Caco-2 (cell line): Measurements from ENCODE around the gene PIK3CA. TPM values are rescaled to one million over a fixed set of nuclear protein-coding genes. Genes with fewer than 3 reads are reported as not detected.

Source experiments
- BruUV-seq: library from RNA; stranded (reverse); fragments of 400-500 nt; replicated peaks from 2 replicates; lab custom pipeline; 2021; lab: Mats Ljungman, UMichigan
- CTCF ChIA-PET: fragments of 300-600 bp; sonication (Branson Sonifier 250); formaldehyde crosslinking; loops from one replicate; lab custom pipeline; 2022; ENCODE audit warnings: antibody characterized with exemption; lab: Charles Lee
- POLR2A ChIA-PET: fragments of 300-600 bp; sonication (Branson Sonifier 250); formaldehyde crosslinking; loops from one replicate; lab custom pipeline; 2022; ENCODE audit warnings: antibody characterized with exemption; lab: Charles Lee
- DNase-seq, 2 experiments: peaks; one replicate each; pipeline versions ENCODE4 v3.0.0 to v3.0.0-alpha.2; 2020 to 2022
- H3K27me3 ChIP-seq: replicated peaks from 2 replicates; pipeline ENCODE4 v1.6.0; 2011; ENCODE audit warnings: low read length; ENCODE audit not compliant: control insufficient read depth, insufficient read depth
- H3K36me3 ChIP-seq: 2 replicates; pipeline ENCODE4 v1.5.1; 2011; ENCODE audit warnings: low read length; ENCODE audit not compliant: control insufficient read depth, insufficient read depth
- H3K4me1 ChIP-seq: fragments of 250-450 bp; sonication (Bioruptor Pico); 2 replicates; pipeline ENCODE4 v1.5.1; 2020; ENCODE audit warnings: mild to moderate bottlenecking
- H3K4me3 ChIP-seq: 2 replicates; pipeline ENCODE4 v1.5.1; 2011; ENCODE audit warnings: low read depth, mild to moderate bottlenecking, control low read depth, low read length
- H3K9me3 ChIP-seq: fragments of 250-450 bp; sonication (Bioruptor Pico); 2 replicates; pipeline ENCODE4 v1.5.1; 2020; ENCODE audit warnings: mild to moderate bottlenecking, moderate library complexity
- H3K27ac Mint-ChIP-seq: one replicate; pipeline ENCODE4 v1.8.0; 2022; ENCODE audit warnings: mixed read lengths; ENCODE audit not compliant: unreplicated experiment
- H3K27me3 Mint-ChIP-seq: one replicate; pipeline ENCODE4 v1.8.0; 2022; ENCODE audit warnings: mixed read lengths; ENCODE audit not compliant: insufficient read depth, unreplicated experiment
- H3K36me3 Mint-ChIP-seq: one replicate; pipeline ENCODE4 v1.8.0; 2022; ENCODE audit warnings: mild to moderate bottlenecking, mixed read lengths; ENCODE audit not compliant: insufficient read depth, unreplicated experiment
- H3K4me1 Mint-ChIP-seq: one replicate; pipeline ENCODE4 v1.8.0; 2022; ENCODE audit warnings: low read depth, mixed read lengths; ENCODE audit not compliant: unreplicated experiment
- H3K4me3 Mint-ChIP-seq: one replicate; pipeline ENCODE4 v1.8.0; 2022; ENCODE audit warnings: mild to moderate bottlenecking, moderate library complexity, mixed read lengths; ENCODE audit not compliant: unreplicated experiment
- H3K9me3 Mint-ChIP-seq: one replicate; pipeline ENCODE4 v1.8.0; 2022; ENCODE audit warnings: mixed read lengths; ENCODE audit not compliant: unreplicated experiment
- intact Hi-C: fragments of 100-400 bp; cut with micrococcal nuclease; formaldehyde crosslinking; loops from one replicate; pipeline ENCODE4 v1.10.0; 2022; ENCODE audit not compliant: unreplicated experiment
- total RNA-seq: library from RNA; stranded (reverse); gene quantifications from 2 replicates; pipeline ENCODE4 v1.2.3, GENCODE V29; 2022
- TF ChIP-seq, protein P1 (sequence below), 2 experiments: fragments of 200-600 bp in 1 of 2; IDR thresholded peaks; 1 replicate in 1 of 2; 2 replicates in 1 of 2; pipeline versions ENCODE4 v1.5.1 to v1.8.0; 2011 to 2022; ENCODE audit warnings: antibody characterized with exemption in 1 of 2, control low read depth in 1 of 2, inconsistent platforms in 1 of 2, low read depth in 1 of 2, low read length in 1 of 2, mild to moderate bottlenecking in 1 of 2, moderate library complexity in 1 of 2; ENCODE audit not compliant: insufficient read depth in 1 of 2, severe bottlenecking in 1 of 2, unreplicated experiment in 1 of 2

PIK3CA gene
- total RNA-seq, 1 experiment from 2014 or later, result 10.6 TPM

DNA sequence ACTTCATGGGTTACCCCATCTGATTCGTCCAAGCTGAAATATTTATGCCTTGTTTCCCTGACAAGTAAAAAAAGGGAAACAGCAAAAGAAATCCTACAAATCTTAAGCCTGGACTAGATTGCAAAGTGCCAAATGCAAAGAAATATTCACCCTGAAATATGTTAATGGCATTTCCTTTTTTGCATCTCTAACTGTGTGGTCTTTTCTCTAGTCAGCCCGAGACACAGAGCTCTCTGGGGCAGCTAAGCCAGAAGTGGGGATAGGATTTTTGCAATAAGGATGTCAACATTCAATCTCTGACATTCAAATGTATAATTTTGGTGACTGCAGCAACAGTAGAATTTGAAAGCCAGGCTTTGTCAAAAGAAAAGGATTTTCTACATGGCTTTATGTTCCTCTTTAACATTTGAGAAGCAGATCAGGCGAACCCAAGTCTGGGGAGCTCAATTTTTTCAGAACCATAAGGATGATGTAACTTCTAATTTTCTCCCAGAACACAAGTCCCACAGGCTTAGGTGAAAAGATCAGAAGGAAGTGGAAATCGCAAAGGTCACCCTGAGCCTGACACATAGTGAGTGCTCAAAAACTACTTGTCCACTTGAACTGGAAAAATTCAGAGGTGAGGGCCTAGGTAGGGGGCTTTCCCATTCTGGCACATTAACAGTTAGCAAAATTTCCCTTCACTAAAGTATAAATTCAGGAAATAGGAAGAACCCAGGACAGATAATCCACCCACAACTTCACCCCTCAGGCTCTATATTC, 131.0 kb downstream of the PIK3CA start:
- intact Hi-C loops, result no loop called here
- H3K27ac Mint-ChIP-seq, result no peak overlapping the region
- no peaks in the 10 kb centered on the region for H3K36me3 Mint-ChIP-seq
- H3K9me3 Mint-ChIP-seq, result no peaks in the 10 kb centered on the region
- peaks cover 7% of the 10 kb centered on the region for H3K27me3 Mint-ChIP-seq
- Histone ChIP-seq H3K9me3 (no peaks in the 10 kb centered on the region), H3K4me1 (no peaks in the 10 kb centered on the region), H3K4me3 (no peak overlapping the region), H3K27me3 (no peaks in the 10 kb centered on the region), H3K36me3 (no peaks in the 10 kb centered on the region)
- DNase-seq, result no peak
- BruUV-seq, result no TSS peak
- ChIA-PET CTCF (no interaction called here), POLR2A (no interaction called here)
- H3K4me3 Mint-ChIP-seq, result no peak overlapping the region
- no peaks in the 10 kb centered on the region for H3K4me1 Mint-ChIP-seq
- TF ChIP-seq, protein P1, sequence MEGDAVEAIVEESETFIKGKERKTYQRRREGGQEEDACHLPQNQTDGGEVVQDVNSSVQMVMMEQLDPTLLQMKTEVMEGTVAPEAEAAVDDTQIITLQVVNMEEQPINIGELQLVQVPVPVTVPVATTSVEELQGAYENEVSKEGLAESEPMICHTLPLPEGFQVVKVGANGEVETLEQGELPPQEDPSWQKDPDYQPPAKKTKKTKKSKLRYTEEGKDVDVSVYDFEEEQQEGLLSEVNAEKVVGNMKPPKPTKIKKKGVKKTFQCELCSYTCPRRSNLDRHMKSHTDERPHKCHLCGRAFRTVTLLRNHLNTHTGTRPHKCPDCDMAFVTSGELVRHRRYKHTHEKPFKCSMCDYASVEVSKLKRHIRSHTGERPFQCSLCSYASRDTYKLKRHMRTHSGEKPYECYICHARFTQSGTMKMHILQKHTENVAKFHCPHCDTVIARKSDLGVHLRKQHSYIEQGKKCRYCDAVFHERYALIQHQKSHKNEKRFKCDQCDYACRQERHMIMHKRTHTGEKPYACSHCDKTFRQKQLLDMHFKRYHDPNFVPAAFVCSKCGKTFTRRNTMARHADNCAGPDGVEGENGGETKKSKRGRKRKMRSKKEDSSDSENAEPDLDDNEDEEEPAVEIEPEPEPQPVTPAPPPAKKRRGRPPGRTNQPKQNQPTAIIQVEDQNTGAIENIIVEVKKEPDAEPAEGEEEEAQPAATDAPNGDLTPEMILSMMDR (IDR thresholded peaks at IDR 0.05; ENCODE audit: insufficient read depth in 1 of 2, low read depth in 1 of 2, low read length in 1 of 2, severe bottlenecking in 1 of 2, unreplicated experiment in 1 of 2), result no peak

DNA sequence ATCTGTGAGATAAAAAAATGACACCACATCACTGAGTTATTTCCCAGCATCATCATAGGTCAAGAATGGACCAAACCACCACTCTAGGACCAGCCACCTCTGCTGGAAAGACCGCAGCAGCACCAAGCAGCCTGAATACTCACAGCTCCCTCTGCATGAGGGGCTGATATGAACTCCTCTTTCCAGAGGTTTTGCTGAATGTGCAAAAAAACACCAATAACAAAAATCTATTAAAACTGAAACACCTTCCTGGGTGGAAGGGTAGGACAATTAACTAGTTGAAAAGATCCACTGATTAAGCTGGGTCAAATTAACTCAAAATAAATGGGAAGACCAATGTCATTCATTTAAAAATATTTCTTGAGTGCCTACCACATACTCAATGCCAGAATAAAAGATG, 131.7 kb downstream of the PIK3CA start:
- Mint-ChIP-seq H3K4me3 (no peak overlapping the region), H3K36me3 (no peaks in the 10 kb centered on the region), H3K9me3 (no peaks in the 10 kb centered on the region), H3K27me3 (peaks cover 7% of the 10 kb centered on the region), H3K4me1 (no peaks in the 10 kb centered on the region), H3K27ac (no peak overlapping the region)
- no peak for DNase-seq
- intact Hi-C loops, result no loop called here
- Histone ChIP-seq H3K4me3 (no peak overlapping the region), H3K27me3 (no peaks in the 10 kb centered on the region), H3K4me1 (no peaks in the 10 kb centered on the region), H3K36me3 (no peaks in the 10 kb centered on the region), H3K9me3 (no peaks in the 10 kb centered on the region)
- no TSS peak for BruUV-seq
- ChIA-PET CTCF (no interaction called here), POLR2A (no interaction called here)
- TF ChIP-seq, protein P1 (IDR thresholded peaks at IDR 0.05; ENCODE audit: insufficient read depth in 1 of 2, low read depth in 1 of 2, low read length in 1 of 2, severe bottlenecking in 1 of 2, unreplicated experiment in 1 of 2), result no peak

DNA sequence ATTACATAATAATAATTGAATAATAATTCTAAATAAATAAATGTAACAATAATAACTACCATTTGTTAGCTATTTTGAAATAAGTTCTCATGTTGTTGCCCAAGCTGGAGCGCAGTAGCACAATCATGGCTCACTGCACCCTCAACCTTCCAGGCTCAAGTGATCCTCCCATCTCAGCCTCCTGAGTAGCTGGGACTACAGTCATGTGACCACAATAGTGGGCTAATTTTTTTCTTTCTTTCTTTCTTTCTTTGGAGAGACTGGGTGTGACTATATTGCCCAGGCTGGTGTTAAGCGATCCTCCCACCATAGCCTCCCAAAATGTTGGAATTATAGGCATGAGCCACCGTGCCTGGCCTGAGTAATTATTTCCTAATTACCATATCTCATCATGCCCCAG, 133.7 kb downstream of the PIK3CA start:
- H3K4me3 ChIP-seq, result no peak overlapping the region
- CTCF ChIA-PET, result no interaction called here
- H3K9me3 ChIP-seq, result no peaks in the 10 kb centered on the region
- H3K9me3 Mint-ChIP-seq, result no peaks in the 10 kb centered on the region
- H3K36me3 ChIP-seq, result no peaks in the 10 kb centered on the region
- BruUV-seq, result no TSS peak
- intact Hi-C loops, result no loop called here
- TF ChIP-seq, protein P1 (IDR thresholded peaks at IDR 0.05; ENCODE audit: insufficient read depth in 1 of 2, low read depth in 1 of 2, low read length in 1 of 2, severe bottlenecking in 1 of 2, unreplicated experiment in 1 of 2), result no peak
- peaks cover 7% of the 10 kb centered on the region for H3K27me3 Mint-ChIP-seq
- no peaks in the 10 kb centered on the region for H3K27me3 ChIP-seq
- no peaks in the 10 kb centered on the region for H3K36me3 Mint-ChIP-seq
- H3K27ac Mint-ChIP-seq, result no peak overlapping the region
- DNase-seq, result no peak
- H3K4me1 ChIP-seq, result no peaks in the 10 kb centered on the region
- POLR2A ChIA-PET, result no interaction called here
- no peak overlapping the region for H3K4me3 Mint-ChIP-seq
- no peaks in the 10 kb centered on the region for H3K4me1 Mint-ChIP-seq
